Right lung (tissue), 5 donors: Measurements from ENCODE around the gene HCN4. TPM values are rescaled to one million over a fixed set of nuclear protein-coding genes. Genes with fewer than 3 reads are reported as not detected.

ENCODE experiments used
- DNase-seq, 2 donors: peaks; one replicate each; pipeline ENCODE4 v3.0.0-alpha.2; 2013
- polyA plus RNA-seq, 5 donors: library from polyadenylated mRNA; unstranded; fragments of 120-200 nt; gene quantifications; one replicate each; pipeline versions ENCODE4 v1.2.1 to v1.2.3, GENCODE V29; 2013; ENCODE audit warnings: inconsistent platforms in 1 of 5, low replicate concordance in 1 of 5; ENCODE audit not compliant: insufficient read length in 5 of 5, insufficient read depth in 1 of 5

Gene HCN4
- polyA plus RNA-seq, 5 donors = 0.10 to 0.24 (median 0.16) TPM

DNA sequence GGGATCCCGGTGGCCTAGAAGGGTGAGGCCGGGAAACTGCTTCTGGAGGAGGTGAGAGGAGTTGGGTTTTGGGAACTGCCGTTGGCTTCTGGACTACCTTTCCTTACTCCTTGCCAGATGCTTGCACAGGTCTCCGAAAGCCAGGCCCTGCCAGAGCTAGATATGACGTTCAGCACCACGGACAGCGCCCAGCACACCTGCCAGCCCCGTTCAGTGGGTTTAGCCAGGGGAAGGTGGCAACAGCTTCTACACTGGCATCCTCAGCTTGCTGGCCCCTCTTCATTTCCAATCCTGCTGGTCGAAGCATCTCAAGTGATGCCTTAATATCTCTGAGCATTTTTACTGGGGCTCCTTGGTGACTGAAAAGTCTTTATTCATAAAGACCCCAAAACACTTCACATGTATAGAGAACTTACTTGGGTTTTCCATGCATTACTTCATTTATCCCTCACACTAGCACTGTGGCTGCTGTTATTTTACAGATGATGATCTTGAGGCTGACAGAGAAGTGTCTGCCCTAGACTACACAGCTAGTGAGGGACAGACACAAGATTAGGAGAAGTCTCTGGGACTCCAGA is 21.9 kb downstream of the HCN4 start:
- peak; percentile 35 to 55 for DNase-seq

DNA sequence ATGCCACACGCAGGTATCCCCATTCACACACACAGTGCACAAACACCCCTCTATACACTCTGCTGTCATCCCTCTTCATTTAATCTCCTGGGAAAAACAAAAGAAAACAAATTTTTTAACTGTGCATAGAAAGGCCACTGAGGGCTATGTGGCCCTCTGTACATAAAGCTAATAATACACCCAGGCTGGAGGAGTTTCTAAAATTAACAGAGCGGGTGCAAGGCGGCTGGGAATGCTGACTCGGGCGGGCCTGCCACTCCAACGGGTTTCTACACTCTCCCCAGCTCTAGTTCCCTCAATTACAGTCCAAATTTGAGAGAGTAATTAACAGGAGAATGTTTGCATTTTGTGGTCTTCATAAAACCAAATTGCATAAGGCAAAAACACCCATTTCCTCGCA is 23.1 kb downstream of the HCN4 start:
- DNase-seq = no peak

DNA sequence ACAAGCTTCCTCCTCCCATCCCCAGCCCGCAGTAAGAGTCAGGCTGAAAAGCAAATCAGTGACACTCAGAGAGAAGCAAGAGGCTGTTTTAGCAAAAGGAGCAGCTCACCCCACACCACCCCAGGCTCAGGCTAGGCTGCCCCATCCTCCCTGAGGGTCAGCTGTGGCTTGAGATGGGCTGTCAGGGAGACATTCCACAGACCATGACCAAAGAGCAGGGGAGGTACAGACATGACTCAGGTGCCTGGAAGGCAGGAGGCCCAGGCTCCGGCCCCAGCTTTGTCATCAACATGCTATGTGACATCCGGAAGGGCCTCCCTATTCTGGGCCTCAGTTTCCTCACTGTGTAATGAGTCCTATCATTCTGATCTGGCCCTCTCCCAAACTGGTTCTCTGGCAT is 24.7 kb downstream of the HCN4 start:
- no peak for DNase-seq

DNA sequence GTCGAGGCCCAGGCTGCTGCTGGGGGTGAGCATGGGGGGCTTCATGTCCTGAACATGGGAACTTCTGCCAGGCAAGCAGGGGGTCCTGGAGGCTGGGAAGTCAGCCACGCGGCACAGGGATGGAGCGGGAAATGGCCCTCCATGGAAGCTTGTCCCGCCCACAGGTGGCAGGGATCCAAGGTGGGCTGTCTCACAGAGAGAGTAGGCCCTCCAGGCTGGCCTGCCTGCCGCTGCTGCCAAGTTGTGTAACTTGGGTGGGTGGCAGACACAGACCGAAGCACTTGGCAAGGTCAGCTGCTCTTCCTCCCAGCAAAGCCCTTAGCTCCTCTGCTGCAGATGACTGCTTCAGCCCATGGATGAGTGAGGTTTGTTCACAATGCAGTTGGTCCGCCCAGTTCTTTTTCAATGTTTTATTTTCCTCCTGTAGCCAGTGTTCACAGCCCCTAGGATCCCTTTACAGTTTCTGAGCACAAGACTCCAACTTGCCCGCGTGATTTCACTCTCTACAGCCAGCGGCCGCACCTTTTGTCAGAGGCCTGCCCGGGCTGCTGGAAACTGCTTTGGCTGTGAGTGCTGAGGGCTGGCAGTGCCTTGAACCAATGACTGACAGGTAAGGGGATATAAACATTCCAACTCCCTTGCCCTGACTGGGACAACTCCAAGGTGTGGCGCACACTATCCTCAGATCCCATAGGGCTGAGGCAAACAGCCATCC is 26.7 kb downstream of the HCN4 start:
- peak in 1 of 2 donors; percentile 6 for DNase-seq

DNA sequence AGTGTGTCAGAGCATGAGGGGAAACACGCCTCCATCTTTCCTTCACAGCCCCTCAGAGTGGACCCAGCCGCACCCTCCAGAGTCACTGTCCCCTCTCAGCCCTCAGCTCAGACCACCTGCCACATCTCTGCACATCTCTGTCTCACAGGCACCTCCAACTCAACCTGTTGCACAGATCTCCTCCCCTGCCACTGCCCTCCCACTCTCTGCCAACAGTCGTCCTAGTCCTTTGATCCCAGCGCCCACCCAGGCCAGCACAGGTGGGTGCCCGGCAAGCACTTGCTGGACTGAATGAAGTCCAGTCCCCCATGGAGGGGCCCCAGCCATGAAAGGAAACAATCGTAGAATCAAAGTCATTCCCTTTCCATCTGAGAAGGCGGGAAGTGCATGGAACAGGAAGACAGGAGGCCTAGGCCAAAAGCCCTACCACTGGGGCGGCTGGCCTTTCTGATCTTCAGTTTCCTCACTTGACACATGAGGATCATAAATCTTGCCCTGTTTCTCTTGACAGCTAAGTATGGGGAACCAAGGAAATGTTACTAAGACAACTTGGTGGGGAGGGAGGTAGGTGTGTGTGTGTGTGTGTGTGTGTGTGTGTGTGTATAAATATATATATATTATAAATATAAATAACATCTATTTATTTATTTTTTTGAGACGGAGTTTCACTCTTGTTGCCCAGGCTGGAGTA is 28.1 kb downstream of the HCN4 start:
- no peak for DNase-seq

DNA sequence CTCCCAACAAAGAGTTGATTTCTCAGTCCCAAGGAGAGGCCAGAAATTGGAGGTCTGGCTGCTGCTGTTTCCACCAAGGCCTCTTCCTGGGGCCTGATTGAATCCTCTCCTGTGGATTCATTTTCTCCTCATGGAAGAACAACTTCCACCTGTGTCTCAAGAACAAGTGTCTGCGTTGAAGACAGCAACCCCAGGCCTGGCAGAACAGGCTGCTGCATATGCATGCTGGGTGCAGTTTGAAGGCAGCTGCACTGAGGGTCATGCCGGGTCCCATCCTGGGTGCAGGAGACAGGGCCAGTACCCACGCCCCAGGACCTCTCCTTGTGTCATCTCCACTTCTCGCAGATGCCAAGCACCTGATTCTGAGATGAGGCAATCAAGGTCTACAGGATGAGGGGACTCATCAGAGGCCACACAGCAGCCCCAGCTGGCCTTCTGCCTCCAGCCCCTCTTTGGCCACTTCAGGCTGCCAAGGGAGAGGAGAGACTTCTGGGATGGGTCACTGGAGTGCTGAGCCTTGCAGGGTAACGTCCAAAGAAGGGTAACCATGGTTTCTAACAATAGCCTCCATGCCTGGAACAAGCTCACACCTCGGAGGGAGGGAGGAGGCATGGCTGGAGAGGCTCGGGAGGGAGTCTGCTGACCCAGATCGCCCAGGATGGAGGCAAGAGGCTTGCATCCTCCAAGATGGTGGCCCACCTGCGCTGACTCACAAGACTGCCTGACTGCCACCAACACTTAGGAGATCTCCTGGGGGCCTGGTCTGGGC is 30.0 kb downstream of the HCN4 start:
- no peak for DNase-seq

DNA sequence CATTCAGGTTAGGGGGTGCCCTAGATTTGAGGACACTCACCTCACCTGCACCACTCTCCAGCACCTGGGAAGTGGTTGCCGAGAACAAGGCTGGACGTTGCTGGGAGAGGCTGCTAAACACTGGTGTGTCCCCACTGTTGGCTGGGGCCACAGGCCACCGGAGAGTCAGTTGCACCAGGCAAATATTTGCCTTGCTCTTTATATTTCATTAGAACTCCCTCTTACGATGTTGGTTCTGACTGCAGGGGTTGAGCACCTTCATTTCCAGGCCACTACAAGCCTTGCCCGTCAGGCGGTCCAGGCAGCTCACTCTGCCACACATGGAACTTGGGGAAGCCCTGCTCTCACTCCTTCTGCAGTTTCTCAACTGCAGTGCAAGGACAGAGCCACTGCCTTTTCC is 30.7 kb downstream of the HCN4 start:
- peak in 1 of 2 donors; percentile 7 for DNase-seq

DNA sequence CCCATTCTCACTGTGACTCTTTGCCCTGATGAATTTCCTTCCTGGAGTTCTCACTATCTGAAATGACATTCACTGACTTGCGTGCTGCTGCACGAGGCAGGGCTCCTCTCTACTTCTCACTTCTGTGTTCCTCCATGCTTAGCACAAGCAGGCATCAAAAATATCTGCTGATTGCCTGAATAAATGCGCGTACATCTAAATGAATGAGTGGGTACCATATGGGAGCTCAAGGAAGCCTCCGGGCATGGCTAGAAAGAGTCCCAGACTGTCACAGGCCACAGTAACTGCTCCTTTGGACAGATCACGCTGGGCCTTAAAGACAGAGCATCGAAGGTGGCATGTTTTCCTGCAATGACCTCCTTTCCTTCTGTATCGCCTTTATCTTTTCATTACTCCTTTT is 31.6 kb downstream of the HCN4 start:
- no peak for DNase-seq

DNA sequence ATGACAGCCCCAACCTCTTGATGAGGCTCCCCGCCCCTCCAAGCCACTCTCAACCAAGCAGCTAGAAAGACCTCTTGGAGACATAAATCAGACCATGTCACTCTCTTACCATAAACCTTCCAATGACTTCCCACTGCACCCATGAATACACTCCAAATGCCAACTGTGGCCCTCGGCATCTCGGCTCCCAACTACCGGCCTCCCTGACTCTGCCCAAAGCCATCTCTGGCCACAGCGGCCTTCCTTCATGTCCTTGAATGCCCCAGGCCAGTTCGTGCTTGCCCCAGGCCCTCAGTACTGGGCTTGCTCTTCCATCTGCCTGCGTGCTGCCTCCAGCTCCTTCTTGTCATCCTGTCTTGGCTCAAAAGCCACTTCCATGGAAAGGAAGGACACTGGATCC is 32.0 kb downstream of the HCN4 start:
- DNase-seq = no peak

DNA sequence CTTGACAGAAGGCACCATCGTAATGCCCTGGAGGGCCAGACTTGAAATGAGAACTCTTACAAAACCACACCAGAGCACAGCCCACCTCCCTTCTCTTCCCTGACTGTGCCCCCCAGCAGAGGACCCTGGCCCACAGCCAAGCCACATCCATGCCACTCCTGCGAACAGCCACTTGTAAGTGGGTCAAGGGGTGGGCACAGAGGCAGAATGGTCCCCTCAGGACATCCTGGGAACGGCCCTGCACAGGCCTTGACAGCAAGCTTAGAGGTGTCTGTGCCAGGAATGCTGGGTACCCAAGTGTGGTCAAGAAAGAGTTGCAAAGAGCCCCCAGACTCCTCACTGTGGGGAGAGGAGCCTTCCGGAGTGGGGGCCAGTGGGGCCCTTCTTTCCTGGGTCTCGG is 33.3 kb downstream of the HCN4 start:
- DNase-seq = no peak

DNA sequence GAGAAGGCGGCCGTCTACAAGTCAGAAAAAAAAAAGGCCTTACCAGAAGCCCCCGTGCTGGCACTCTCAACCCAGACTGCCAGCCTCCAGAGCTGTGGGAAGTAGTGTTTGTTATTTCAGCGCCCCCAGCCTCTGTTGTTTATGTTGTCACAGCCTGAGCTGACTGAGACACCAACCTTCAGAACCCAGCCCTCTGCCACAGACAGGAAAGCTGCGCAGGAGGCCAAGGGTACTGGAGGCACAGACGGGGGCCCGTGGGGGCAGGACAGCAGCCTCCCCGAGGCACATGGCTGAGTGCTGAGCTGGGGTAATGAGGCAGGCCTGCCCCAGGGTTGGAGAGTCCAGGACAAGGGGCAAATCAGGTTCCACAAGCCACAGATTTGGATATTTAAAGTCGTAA is 33.7 kb downstream of the HCN4 start:
- no peak for DNase-seq

DNA sequence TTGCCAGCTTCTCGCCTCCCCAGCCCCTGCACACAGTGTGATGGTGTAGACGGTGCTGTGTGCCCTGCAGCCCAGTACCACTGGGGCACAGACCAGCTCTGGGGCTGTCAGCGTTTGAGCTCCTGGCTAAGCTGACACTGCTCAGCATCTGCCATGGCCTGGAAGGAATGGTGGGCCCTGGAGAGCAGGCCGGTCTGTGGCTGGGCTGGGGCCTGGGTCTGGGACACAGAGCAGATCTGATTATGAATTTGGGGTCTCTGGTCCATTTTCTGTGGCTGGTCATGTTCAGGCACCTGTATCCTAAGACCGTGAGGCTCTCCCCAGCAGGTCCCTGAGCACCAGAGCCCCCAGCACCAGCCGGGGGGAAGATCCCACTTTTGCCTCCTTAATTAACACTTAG is 34.7 kb downstream of the HCN4 start:
- DNase-seq = no peak

DNA sequence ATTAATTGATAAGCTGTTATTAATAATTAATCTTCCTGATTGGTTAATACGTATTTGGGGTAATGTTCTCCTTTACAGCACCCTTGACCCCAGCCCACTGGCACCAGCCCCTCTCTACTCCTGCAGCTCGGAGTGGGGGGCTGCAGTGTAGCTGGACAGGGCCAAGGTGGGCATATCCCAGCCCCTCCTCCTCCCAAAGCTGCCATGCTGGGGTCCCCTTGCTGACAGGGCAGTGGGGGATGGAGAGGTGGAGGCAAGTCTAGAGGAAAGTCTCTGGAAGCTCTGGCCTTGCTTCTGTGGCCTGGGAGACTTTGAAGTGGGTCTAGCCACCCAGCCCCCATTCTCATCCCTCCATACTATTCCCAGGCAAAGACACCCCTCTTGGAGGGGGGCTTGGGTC is 35.8 kb downstream of the HCN4 start:
- no peak for DNase-seq

DNA sequence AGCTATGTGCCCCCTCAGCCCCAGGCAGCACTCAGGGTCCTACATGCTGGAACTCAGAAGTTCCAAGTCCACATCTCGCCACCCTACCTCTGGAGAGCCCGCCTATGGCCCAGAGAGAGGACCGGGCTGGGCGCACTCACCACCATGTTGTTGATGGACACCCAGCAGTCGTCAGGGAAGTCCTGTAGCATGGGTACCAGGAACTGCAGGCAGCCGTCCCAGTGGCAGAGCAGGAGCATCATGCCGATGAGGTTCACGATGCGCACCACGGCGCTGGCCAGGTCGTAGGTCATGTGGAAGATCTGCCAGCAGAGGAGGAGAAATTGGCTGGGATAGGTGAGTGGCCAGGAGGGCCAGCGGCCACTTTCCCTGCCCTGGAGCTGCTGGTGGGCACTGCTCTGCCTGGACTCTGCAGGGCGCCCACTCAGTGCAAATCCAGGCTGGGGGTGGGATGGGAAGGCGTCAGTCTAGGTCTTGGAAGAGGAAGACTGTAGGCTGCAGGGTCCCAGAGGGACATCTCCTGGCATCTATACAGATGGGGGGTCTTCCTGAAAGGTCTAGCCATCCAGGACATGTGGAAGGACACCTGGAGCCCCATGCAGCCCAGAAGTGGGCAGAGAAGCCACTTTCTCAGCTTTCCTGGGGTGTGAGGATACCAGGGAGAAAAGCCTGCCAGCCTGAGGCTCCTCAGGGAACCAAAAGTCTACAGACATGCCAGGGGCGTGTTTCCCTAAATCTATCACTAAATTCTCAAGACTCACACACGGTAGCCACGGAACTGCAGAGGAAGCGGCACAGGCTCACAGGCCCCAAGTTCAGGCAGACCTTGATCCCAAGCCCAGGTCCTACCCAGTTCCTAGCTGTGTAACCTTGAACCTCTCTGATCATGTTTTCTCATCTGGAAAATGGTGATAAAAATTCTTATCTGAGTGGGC is 36.5 kb downstream of the HCN4 start:
- DNase-seq = no peak

DNA sequence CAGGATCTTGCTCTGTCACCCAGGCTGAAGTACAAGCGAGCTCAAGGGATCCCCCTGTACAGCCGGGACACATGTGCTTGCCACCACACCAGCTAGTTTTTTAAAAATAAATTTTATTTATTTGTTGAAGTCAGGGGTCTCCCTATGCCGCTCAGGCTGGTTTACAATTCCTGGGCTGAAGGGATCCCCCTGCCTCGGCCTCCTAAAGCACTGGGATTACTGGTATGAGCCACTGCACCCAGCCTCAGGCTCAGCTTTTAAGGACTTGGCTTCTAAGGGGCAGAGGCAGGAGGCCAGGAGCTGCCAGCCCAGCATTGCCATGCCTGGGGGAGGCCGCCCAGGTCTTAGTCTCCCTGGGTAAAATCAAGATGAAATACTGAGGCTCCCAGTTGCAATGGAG is 37.3 kb downstream of the HCN4 start:
- no peak for DNase-seq

DNA sequence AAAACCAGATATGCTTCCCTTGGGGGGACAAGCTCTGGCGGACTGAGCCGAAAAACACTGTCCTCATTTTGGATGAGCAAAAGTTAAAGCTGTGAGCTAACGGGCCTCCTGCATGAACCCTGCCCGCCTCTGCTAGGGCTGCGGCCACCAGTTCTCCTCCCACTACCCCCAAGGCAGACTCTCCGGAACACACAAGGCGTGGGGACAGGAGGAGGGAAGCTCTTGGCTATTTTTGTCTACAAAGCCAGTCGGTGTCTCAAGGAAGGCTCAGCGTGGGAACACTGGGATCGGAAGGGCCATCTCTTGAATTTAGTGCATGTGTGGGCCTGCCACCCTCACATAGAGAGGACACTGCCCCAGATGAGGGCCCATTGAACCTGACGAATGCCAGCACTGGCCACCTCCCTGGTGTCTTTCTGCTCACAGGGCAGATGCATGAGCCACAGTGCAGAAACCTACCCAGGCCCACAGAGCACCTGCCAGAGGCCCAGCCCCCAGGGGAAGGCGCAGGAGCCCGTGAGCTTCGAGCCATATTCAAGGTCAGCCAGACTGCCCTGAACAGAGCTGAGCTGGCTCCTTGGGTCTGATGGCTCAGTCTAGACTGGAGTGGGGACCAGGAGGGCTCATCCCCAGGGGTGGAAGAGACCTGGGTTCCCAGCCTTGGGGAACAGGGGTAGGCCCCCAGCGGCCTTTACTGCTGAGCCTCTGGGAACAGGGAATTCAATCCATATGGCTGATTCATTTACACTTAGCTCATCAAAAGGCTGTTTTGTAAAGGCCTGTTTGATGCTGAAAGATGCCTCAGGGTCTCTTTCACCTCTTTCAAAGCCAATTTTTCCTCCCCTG is 38.3 kb downstream of the HCN4 start:
- no peak for DNase-seq

DNA sequence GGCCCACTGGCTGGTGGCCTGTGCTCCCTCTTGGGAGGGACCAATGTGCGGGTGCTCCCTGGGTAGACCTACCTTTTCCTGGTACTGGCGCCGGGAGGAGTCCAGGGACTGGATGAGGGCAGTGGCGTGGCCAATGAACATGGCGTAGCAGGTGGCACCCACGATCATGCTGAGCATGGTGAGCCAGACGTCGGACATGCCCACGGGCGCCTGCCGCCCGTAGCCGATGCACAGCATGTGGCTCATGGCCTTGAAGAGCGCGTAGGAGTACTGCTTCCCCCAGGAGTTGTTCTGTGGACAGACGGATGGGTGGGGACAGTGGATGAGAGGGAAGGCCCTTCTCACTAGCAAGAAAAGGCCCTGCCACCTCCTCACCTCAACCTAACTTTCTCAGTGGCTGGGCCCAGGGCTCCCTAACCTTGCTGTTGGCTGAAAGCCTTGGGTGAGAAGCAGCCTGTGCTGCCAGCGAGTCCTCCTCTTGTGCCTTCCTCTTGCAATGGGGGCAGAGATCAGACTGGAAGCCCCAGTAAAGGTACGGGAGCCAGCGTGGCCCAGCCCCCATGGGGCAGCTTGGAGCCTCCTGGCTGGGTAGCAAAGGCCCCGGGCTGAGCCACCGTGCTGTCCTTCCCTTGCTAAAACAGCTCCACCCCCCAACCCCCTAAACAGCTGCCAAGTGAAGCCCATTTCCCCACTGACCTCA is 39.1 kb downstream of the HCN4 start:
- DNase-seq = no peak

DNA sequence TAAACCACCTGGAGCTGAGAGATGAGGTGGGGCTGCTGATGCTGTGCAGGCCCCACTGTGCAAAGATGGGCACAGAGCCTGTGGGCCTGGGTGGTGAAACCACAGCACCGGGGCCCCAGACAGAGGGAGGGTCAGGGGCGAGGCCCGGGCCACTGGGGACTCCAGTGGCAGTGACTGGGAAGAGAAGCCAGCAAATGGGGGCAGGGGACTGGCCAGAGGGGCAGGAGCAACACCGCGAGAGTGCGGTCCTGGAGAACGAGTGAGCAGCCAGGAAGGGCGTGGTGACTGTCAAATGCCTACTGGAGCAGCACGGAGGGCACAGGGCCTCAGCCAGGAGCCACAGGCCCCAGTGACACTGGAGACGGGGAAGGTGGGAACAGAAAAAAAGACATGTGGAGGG is 39.8 kb downstream of the HCN4 start:
- DNase-seq = no peak

DNA sequence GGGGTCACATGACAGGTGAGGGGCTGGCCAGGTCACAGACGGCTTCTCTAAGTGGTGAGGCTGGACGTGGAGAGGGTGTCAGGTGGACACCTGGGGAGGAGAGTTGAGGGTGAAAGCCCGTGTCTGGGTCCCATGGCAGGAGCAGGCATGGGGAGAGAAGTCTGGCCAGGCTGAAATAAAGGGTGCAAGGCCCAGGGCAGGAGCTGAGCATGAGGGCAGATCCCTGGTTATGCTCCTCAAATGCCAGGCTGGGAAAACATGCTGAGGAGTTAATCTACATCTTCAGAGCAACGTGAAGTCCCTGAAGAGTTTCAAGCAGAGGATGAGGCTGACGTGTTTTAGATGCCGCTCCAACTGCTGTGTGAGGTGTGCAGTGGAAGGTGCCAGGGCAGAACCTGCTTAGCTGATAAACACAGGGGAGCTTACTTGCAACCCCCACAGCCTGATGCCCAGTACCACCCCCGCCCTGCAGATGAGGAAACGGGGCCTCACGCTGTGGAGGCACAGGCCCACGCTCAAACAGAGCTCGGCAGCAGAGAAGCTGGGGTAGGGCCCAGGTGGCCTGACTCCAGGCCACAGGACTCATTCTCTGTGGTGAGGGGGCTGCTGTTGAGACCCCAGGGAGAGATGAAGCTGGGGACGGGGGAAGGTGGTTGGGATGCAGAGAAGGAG is 40.5 kb downstream of the HCN4 start:
- no peak for DNase-seq
